ENCODE measurements around the gene SPATA13. TPM values are rescaled to one million over a fixed set of nuclear protein-coding genes. Genes with fewer than 3 reads are reported as not detected.

SPATA13 gene
- total and polyA plus RNA-seq, 2 donors (not counting 3 experiments of a cell fraction or from before 2014, with no cell fraction given): 6.6 to 12.9 TPM

DNA sequence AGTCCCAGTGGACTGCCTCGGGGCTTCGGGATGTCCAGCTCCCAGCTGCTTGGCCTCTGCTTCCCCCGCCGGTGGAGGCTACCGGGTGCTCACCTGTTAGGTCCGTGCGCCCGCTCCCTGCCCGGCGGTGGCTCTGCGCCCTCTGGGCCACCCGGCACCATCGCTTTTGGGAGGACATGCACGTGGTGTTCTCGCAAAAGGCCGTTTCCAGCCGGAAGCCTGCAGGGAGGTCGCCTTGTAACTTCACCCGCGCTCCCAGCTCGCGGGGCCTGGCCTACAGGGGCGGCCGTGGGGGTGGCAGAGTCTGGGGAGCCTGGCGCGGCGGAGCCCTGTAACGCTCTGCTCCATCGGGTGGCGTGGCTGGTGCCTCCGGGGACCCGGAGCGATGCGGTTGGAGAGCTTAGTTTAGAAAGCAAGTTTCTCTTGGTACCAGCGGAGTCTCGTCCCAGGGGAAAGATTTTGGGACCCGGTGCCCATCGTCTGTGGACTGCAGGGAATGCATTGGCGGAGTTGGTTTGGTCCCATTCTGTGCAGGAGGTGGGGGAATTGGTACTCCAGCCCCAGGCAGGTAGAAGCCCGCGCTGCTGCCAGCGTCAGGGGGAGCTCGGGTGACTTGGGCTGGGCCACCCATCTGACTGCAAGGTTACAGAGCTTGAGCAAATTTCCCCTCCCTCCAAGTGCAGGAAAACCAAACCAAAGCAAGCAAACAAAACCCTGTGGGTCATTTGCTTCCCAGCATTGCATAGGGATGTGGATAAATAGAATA lies 673 bp downstream of the SPATA13 start:
- Histone ChIP-seq H3K9me3 (replicated peaks; ENCODE audit: control insufficient read depth, insufficient read depth, low read length) (no peaks in the 10 kb centered on the region), H4K20me1 (replicated peaks; ENCODE audit: control insufficient read depth, extremely low read depth, insufficient read depth, low read length) (no peaks in the 10 kb centered on the region), H3K27ac (ENCODE audit: insufficient read depth, low read depth, low read length) (peak overlapping the region; percentile 59), H3K4me2 (ENCODE audit: insufficient read depth, low read length) (peak overlapping the region; percentile 92), H3K9ac (replicated peaks; ENCODE audit: extremely low read depth, insufficient read depth, low read length) (peak overlapping the region; percentile 92), H3K36me3 (ENCODE audit: control insufficient read depth in 2 of 2, extremely low read depth in 1 of 2, insufficient read depth in 2 of 2, low read length in 2 of 2) (no peaks in the 10 kb centered on the region), H3K4me1 (ENCODE audit: control insufficient read depth, extremely low read depth, insufficient read depth, low read length) (peaks cover 22% of the 10 kb centered on the region), H2AFZ (ENCODE audit: low read depth, low read length) (peak overlapping the region; percentile 80), H3K79me2 (ENCODE audit: control insufficient read depth, insufficient read depth, low read length) (peaks cover 37% of the 10 kb centered on the region), H3K27me3 (ENCODE audit: control insufficient read depth in 2 of 2, insufficient read depth in 2 of 2, low read length in 2 of 2) (no peaks in the 10 kb centered on the region), H3K9me1 (replicated peaks; ENCODE audit: control insufficient read depth, extremely low read depth, insufficient read depth, low read length) (no peaks in the 10 kb centered on the region), H3K4me3 (replicated peaks in 1 of 3; ENCODE audit: insufficient read depth in 1 of 3, low read depth in 1 of 3, low read length in 3 of 3) (peak overlapping the region; percentile 64 to 77 (median 73))
- BruUV-seq (replicated peaks): no TSS peak
- intact Hi-C loops (cut with micrococcal nuclease) (loop anchor here (2.0 to 5.0 kb wide), 3 partner anchors 18 to 784 kb away; no protein-coding TSS in a partner anchor), dilution Hi-C loops (cut with MboI; ENCODE audit: extremely low pct_ligation_motif_present, low sequenced_read_pairs) (no loop called here)
- ChIA-PET POLR2A (interaction anchor here (0.6 kb wide), 1 partner anchor 12 kb away, joined by 3 read pairs; no protein-coding TSS in a partner anchor), CTCF (interaction anchor here (0.7 to 2.3 kb wide), 17 partner anchors 10 to 201 kb away, joined by 3 to 26 read pairs (median 4); no protein-coding TSS in a partner anchor)
- TF ChIP-seq GATA2 (IDR thresholded peaks at IDR 0.05; ENCODE audit: insufficient read depth, insufficient read length, low read depth, low read length): no peak
- FAIRE-seq (peak; percentile 60), DNase-seq (ENCODE audit: low read depth, low spot score) (peak; percentile 19)

- no peaks in the 10 kb centered on the region for H3K9me1 ChIP-seq (replicated peaks; ENCODE audit: control insufficient read depth, extremely low read depth, insufficient read depth, low read length)
- FAIRE-seq (no peak), DNase-seq (ENCODE audit: low read depth, low spot score) (no peak)
- TF ChIP-seq EZH2 (IDR thresholded peaks at IDR 0.05; ENCODE audit: borderline replicate concordance, low read depth, low read length, severe bottlenecking): no peak
- TF ChIP-seq MYC (IDR thresholded peaks at IDR 0.05; ENCODE audit: low read depth, low read length): no peak
- TF ChIP-seq, protein P1, sequence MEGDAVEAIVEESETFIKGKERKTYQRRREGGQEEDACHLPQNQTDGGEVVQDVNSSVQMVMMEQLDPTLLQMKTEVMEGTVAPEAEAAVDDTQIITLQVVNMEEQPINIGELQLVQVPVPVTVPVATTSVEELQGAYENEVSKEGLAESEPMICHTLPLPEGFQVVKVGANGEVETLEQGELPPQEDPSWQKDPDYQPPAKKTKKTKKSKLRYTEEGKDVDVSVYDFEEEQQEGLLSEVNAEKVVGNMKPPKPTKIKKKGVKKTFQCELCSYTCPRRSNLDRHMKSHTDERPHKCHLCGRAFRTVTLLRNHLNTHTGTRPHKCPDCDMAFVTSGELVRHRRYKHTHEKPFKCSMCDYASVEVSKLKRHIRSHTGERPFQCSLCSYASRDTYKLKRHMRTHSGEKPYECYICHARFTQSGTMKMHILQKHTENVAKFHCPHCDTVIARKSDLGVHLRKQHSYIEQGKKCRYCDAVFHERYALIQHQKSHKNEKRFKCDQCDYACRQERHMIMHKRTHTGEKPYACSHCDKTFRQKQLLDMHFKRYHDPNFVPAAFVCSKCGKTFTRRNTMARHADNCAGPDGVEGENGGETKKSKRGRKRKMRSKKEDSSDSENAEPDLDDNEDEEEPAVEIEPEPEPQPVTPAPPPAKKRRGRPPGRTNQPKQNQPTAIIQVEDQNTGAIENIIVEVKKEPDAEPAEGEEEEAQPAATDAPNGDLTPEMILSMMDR (IDR thresholded peaks at IDR 0.05; ENCODE audit: extremely low read depth in 1 of 2, insufficient read depth in 1 of 2, low read depth in 1 of 2, low read length in 2 of 2): no peak
- TF ChIP-seq, protein P2, sequence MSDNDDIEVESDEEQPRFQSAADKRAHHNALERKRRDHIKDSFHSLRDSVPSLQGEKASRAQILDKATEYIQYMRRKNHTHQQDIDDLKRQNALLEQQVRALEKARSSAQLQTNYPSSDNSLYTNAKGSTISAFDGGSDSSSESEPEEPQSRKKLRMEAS (IDR thresholded peaks at IDR 0.05; ENCODE audit: insufficient read depth, insufficient read length): no peak
- TF ChIP-seq FOS (IDR thresholded peaks at IDR 0.05; ENCODE audit: borderline replicate concordance, insufficient read depth, low read length): no peak
- TF ChIP-seq JUN (IDR thresholded peaks at IDR 0.05; ENCODE audit: borderline replicate concordance, insufficient read depth, insufficient read length, low read depth): no peak
- no peak for TF ChIP-seq POLR2A (IDR thresholded peaks at IDR 0.05; ENCODE audit: low read depth, low read length)
- no peaks in the 10 kb centered on the region for H3K27me3 ChIP-seq (ENCODE audit: control insufficient read depth in 2 of 2, insufficient read depth in 2 of 2, low read length in 2 of 2)
- no peak overlapping the region for H3K27ac ChIP-seq (ENCODE audit: insufficient read depth, low read depth, low read length)
- CTCF ChIA-PET: interaction anchor here (0.8 to 2.3 kb wide), 9 partner anchors 12 to 142 kb away, joined by 3 to 26 read pairs (median 4); no protein-coding TSS in a partner anchor
- H3K36me3 ChIP-seq (ENCODE audit: control insufficient read depth in 2 of 2, extremely low read depth in 1 of 2, insufficient read depth in 2 of 2, low read length in 2 of 2): no peaks in the 10 kb centered on the region
- intact Hi-C loops (cut with micrococcal nuclease) (loop anchor here (2.0 to 5.0 kb wide), 3 partner anchors 19 to 785 kb away; no protein-coding TSS in a partner anchor), dilution Hi-C loops (cut with MboI; ENCODE audit: extremely low pct_ligation_motif_present, low sequenced_read_pairs) (no loop called here)
- H3K4me1 ChIP-seq (ENCODE audit: control insufficient read depth, extremely low read depth, insufficient read depth, low read length): peaks cover 22% of the 10 kb centered on the region
- peaks cover 42% of the 10 kb centered on the region for H3K79me2 ChIP-seq (ENCODE audit: control insufficient read depth, insufficient read depth, low read length)
- peak overlapping the region; percentile 92 for H3K4me2 ChIP-seq (ENCODE audit: insufficient read depth, low read length)
- POLR2A ChIA-PET: no interaction called here
- H3K4me3 ChIP-seq (replicated peaks in 1 of 3; ENCODE audit: insufficient read depth in 1 of 3, low read depth in 1 of 3, low read length in 3 of 3): peak overlapping the region in 2 of 3 experiments; percentile 64 to 73
- H3K9me3 ChIP-seq (replicated peaks; ENCODE audit: control insufficient read depth, insufficient read depth, low read length): no peaks in the 10 kb centered on the region
- H3K9ac ChIP-seq (replicated peaks; ENCODE audit: extremely low read depth, insufficient read depth, low read length): peak overlapping the region; percentile 92
- no peak overlapping the region for H2AFZ ChIP-seq (ENCODE audit: low read depth, low read length)
- no peaks in the 10 kb centered on the region for H4K20me1 ChIP-seq (replicated peaks; ENCODE audit: control insufficient read depth, extremely low read depth, insufficient read depth, low read length)
- no TSS peak for BruUV-seq (replicated peaks)
Observed at GRCh38 chr13:24161980-24162525, 1.5 kb downstream of the SPATA13 start.

All from endothelial cell of umbilical vein (primary cell).